Measurements from ENCODE around the gene MRGPRD.

DNA sequence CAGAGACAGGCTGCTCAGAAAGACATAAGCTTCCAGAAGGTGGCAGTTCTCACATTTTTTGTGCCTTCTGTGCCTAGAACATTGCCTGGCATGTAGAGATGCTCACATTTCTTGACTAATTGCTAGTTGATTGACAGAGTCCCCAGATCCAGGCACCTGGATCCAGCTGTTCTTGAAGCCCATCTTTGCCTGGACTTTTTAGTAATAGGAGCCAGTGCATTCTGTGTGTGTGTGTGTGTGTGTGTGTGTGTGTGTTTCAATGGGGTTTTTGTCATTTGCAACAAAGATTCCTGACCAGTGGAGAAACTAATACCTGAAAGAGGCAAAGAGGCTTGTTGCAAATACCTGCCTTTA lies 17.2 kb upstream of the MRGPRD start:
- TF ChIP-seq POLR2AphosphoS5 (IDR thresholded peaks at IDR 0.05; ENCODE audit: low read depth) = no peak
- TF ChIP-seq, protein P1, sequence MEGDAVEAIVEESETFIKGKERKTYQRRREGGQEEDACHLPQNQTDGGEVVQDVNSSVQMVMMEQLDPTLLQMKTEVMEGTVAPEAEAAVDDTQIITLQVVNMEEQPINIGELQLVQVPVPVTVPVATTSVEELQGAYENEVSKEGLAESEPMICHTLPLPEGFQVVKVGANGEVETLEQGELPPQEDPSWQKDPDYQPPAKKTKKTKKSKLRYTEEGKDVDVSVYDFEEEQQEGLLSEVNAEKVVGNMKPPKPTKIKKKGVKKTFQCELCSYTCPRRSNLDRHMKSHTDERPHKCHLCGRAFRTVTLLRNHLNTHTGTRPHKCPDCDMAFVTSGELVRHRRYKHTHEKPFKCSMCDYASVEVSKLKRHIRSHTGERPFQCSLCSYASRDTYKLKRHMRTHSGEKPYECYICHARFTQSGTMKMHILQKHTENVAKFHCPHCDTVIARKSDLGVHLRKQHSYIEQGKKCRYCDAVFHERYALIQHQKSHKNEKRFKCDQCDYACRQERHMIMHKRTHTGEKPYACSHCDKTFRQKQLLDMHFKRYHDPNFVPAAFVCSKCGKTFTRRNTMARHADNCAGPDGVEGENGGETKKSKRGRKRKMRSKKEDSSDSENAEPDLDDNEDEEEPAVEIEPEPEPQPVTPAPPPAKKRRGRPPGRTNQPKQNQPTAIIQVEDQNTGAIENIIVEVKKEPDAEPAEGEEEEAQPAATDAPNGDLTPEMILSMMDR (IDR thresholded peaks at IDR 0.05; ENCODE audit: insufficient read depth, low read length) = no peak
- TF ChIP-seq, protein P2, sequence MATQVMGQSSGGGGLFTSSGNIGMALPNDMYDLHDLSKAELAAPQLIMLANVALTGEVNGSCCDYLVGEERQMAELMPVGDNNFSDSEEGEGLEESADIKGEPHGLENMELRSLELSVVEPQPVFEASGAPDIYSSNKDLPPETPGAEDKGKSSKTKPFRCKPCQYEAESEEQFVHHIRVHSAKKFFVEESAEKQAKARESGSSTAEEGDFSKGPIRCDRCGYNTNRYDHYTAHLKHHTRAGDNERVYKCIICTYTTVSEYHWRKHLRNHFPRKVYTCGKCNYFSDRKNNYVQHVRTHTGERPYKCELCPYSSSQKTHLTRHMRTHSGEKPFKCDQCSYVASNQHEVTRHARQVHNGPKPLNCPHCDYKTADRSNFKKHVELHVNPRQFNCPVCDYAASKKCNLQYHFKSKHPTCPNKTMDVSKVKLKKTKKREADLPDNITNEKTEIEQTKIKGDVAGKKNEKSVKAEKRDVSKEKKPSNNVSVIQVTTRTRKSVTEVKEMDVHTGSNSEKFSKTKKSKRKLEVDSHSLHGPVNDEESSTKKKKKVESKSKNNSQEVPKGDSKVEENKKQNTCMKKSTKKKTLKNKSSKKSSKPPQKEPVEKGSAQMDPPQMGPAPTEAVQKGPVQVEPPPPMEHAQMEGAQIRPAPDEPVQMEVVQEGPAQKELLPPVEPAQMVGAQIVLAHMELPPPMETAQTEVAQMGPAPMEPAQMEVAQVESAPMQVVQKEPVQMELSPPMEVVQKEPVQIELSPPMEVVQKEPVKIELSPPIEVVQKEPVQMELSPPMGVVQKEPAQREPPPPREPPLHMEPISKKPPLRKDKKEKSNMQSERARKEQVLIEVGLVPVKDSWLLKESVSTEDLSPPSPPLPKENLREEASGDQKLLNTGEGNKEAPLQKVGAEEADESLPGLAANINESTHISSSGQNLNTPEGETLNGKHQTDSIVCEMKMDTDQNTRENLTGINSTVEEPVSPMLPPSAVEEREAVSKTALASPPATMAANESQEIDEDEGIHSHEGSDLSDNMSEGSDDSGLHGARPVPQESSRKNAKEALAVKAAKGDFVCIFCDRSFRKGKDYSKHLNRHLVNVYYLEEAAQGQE (IDR thresholded peaks at IDR 0.05; ENCODE audit: insufficient replicate concordance, low read depth) = no peak

Measured in HL-60 (cell line).